Stimulated activated naive B cell treated with anti-CD40 and anti-IgM and Interleukin-4, amounts not matched to agents 10 μg/mL and 1 μg/mL and 100 μg/mL, for 72 hours (primary cell): Measurements from ENCODE around the gene FKBP15.
"Not testable (repeated sequence)": the region's sequence is repeated elsewhere in the genome, so short reads cannot be mapped to it uniquely, and the experiment has no call there.

Experiments used
- ATAC-seq, 2 donors: fragments of 150-1000 bp; cut with Tn5 transposase; replicated peaks; 2 replicates each; pipeline ENCODE4 v1.10.0; 2021; ENCODE audit warnings: moderate library complexity in 1 of 2
- DNase-seq: peaks from one replicate; pipeline ENCODE4 v3.0.0; 2021
- H3K27ac Mint-ChIP-seq: one replicate; pipeline ENCODE4 v1.8.0; 2022; ENCODE audit warnings: mild to moderate bottlenecking, mixed read lengths
- H3K27me3 Mint-ChIP-seq, 2 donors: one replicate each; pipeline ENCODE4 v1.8.0; 2022; ENCODE audit warnings: mixed read lengths in 2 of 2
- H3K36me3 Mint-ChIP-seq, 2 donors: one replicate each; pipeline ENCODE4 v1.8.0; 2022; ENCODE audit warnings: mixed read lengths in 2 of 2, mild to moderate bottlenecking in 1 of 2
- H3K4me1 Mint-ChIP-seq, 2 donors: one replicate each; pipeline ENCODE4 v1.8.0; 2022; ENCODE audit warnings: mixed read lengths in 2 of 2, mild to moderate bottlenecking in 1 of 2
- H3K4me3 Mint-ChIP-seq, 2 donors: one replicate each; pipeline ENCODE4 v1.8.0; 2022; ENCODE audit warnings: mild to moderate bottlenecking in 2 of 2, mixed read lengths in 2 of 2, moderate library complexity in 1 of 2
- H3K9me3 Mint-ChIP-seq, 2 donors: one replicate each; pipeline ENCODE4 v1.8.0; 2022; ENCODE audit warnings: mixed read lengths in 2 of 2, mild to moderate bottlenecking in 1 of 2

The FKBP15 gene

GRCh38 chr9:113139225-113139829 lies 81.8 kb downstream of the FKBP15 start:
- H3K4me3 Mint-ChIP-seq, result no peak overlapping the region
- DNase-seq (no peak), ATAC-seq (no peak)
- peaks cover 4 to 7% of the 10 kb centered on the region in 2 donors for H3K9me3 Mint-ChIP-seq
- no peak overlapping the region for H3K27ac Mint-ChIP-seq
- no peaks in the 10 kb centered on the region for H3K36me3 Mint-ChIP-seq
- peaks cover 26 to 34% of the 10 kb centered on the region in 2 donors for H3K27me3 Mint-ChIP-seq
- H3K4me1 Mint-ChIP-seq, result no peaks in the 10 kb centered on the region

GRCh38 chr9:113138760-113139159 lies 82.3 kb downstream of the FKBP15 start:
- DNase-seq (no peak), ATAC-seq (no peak)
- Mint-ChIP-seq H3K4me3 (no peak overlapping the region), H3K27me3 (peaks cover 23 to 29% of the 10 kb centered on the region in 2 donors), H3K9me3 (peaks cover 4 to 7% of the 10 kb centered on the region in 2 donors), H3K36me3 (no peaks in the 10 kb centered on the region), H3K27ac (no peak overlapping the region), H3K4me1 (no peaks in the 10 kb centered on the region)

- DNase-seq (no peak), ATAC-seq (no peak)
- peaks cover 2 to 5% of the 10 kb centered on the region in 2 donors for H3K9me3 Mint-ChIP-seq
- H3K27ac Mint-ChIP-seq, result no peak overlapping the region
- peaks cover 22 to 25% of the 10 kb centered on the region in 2 donors for H3K27me3 Mint-ChIP-seq
- no peaks in the 10 kb centered on the region for H3K4me1 Mint-ChIP-seq
- H3K4me3 Mint-ChIP-seq, result no peak overlapping the region
- H3K36me3 Mint-ChIP-seq, result no peaks in the 10 kb centered on the region
Observed at GRCh38 chr9:113137196-113138168, 83.6 kb downstream of the FKBP15 start.

- H3K4me1 Mint-ChIP-seq, result no peaks in the 10 kb centered on the region
- no peaks in the 10 kb centered on the region for H3K36me3 Mint-ChIP-seq
- ATAC-seq (no peak), DNase-seq (no peak)
- H3K4me3 Mint-ChIP-seq, result no peak overlapping the region
- no peaks in the 10 kb centered on the region for H3K9me3 Mint-ChIP-seq
- no peak overlapping the region for H3K27ac Mint-ChIP-seq
- peaks cover 30 to 40% of the 10 kb centered on the region in 2 donors for H3K27me3 Mint-ChIP-seq
Observed at GRCh38 chr9:113131689-113132151, 89.4 kb downstream of the FKBP15 start.

- H3K27ac Mint-ChIP-seq, result no peak overlapping the region
- no peak overlapping the region for H3K4me3 Mint-ChIP-seq
- H3K4me1 Mint-ChIP-seq, result peaks cover 0 to 5% of the 10 kb centered on the region in 2 donors
- DNase-seq (no peak), ATAC-seq (no peak)
- peaks cover 30 to 33% of the 10 kb centered on the region in 2 donors for H3K27me3 Mint-ChIP-seq
- no peaks in the 10 kb centered on the region for H3K9me3 Mint-ChIP-seq
- H3K36me3 Mint-ChIP-seq, result no peaks in the 10 kb centered on the region
Observed at GRCh38 chr9:113129884-113130283, 91.2 kb downstream of the FKBP15 start.

GRCh38 chr9:113129466-113129865 lies 91.6 kb downstream of the FKBP15 start:
- peaks cover 0 to 5% of the 10 kb centered on the region in 2 donors for H3K4me1 Mint-ChIP-seq
- no peak overlapping the region for H3K4me3 Mint-ChIP-seq
- no peaks in the 10 kb centered on the region for H3K9me3 Mint-ChIP-seq
- DNase-seq, result no peak
- no peak overlapping the region for H3K27ac Mint-ChIP-seq
- H3K36me3 Mint-ChIP-seq, result no peaks in the 10 kb centered on the region
- no peak for ATAC-seq
- H3K27me3 Mint-ChIP-seq, result peaks cover 30 to 33% of the 10 kb centered on the region in 2 donors

GRCh38 chr9:113125386-113126035 lies 95.6 kb downstream of the FKBP15 start:
- DNase-seq (no peak), ATAC-seq (no peak)
- Mint-ChIP-seq H3K4me1 (peaks cover 0 to 5% of the 10 kb centered on the region in 2 donors), H3K9me3 (no peaks in the 10 kb centered on the region), H3K27ac (no peak overlapping the region), H3K27me3 (peaks cover 18 to 29% of the 10 kb centered on the region in 2 donors), H3K36me3 (no peaks in the 10 kb centered on the region), H3K4me3 (no peak overlapping the region)

GRCh38 chr9:113118829-113119228 lies 102.2 kb downstream of the FKBP15 start:
- ATAC-seq, H3K4me3 Mint-ChIP-seq, H3K27ac Mint-ChIP-seq, H3K9me3 Mint-ChIP-seq, DNase-seq, H3K4me1 Mint-ChIP-seq, H3K36me3 Mint-ChIP-seq, H3K27me3 Mint-ChIP-seq: not testable (repeated sequence)
